ENCODE data around the gene RFPL2. TPM values are rescaled to one million over a fixed set of nuclear protein-coding genes. Genes with fewer than 3 reads are reported as not detected.

RFPL2 gene
- under 1 TPM in 1 of 4 donors, not detected in 3; 0.36 TPM for total RNA-seq

DNA sequence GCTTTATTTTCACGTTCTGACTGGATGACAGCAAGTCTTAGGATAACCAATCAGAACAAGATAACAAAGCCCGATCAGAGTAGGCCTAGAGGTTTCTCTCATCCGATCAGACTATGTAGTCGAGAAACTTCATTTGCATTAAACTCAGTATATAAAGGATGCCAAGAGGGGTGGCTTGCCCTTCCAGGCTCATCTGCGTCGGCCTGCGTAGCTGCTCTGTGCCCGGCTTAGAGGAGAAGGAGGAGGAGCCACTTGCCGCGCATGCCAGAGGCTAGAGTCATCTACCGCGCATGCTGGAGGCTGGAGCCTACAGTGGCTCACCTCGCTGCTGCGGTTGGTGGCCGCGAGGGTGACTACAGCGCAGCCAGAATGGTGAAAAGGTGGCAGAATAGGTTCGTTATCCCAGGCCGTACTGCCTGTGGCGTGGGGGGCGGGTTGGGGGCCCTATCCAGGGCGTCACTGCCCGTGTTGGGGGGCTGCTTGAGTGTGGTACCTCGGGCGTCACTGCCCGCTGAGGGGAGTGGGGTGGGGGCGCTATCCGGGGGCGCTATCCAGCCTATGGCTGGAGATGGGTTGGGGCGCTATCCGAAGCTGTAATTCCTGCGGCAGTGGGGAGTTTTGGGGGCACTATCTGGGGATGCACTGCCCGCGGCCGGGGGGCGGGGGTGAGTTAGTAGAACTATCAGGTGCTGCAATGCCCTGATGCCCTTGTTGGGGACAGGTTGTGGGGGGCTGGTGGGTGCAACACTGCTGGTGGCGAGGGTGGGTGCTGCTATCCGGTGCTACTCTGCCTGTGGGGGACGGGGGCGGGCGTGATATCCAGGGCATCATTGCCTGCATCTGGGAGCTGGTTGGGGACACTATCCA, at the start of gene RFPL2:
Gene RFPL2, minus strand, starts transcription at position 218 of the 867 bp plus-strand sequence. CDS start 2,622 bp downstream, outside the sequence.
- TF ChIP-seq, protein P1, sequence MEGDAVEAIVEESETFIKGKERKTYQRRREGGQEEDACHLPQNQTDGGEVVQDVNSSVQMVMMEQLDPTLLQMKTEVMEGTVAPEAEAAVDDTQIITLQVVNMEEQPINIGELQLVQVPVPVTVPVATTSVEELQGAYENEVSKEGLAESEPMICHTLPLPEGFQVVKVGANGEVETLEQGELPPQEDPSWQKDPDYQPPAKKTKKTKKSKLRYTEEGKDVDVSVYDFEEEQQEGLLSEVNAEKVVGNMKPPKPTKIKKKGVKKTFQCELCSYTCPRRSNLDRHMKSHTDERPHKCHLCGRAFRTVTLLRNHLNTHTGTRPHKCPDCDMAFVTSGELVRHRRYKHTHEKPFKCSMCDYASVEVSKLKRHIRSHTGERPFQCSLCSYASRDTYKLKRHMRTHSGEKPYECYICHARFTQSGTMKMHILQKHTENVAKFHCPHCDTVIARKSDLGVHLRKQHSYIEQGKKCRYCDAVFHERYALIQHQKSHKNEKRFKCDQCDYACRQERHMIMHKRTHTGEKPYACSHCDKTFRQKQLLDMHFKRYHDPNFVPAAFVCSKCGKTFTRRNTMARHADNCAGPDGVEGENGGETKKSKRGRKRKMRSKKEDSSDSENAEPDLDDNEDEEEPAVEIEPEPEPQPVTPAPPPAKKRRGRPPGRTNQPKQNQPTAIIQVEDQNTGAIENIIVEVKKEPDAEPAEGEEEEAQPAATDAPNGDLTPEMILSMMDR (IDR thresholded peaks at IDR 0.05) = no peak
- ATAC-seq (ENCODE audit: low FRiP score) = no peak

DNA sequence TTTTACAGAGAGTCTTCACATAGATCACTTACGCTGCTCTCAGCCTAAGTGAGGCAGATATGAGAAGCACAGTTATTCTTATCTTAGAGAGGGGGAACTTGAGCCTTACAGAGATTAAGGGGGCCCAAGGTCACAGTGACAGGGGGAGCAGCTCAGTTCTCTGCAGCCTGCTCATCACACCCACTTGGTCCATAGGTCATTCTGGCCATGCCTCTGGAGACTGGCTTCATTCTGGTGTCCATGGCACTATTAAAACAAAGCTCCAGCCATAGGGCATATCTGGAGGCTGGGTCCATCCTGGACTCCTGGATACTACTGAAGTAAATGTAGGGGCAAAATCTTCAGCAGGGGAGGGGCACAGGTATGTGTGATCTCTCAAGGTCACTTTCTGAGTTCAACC, 44.4 kb upstream of the RFPL2 start:
- ATAC-seq (ENCODE audit: low FRiP score) (no peak), DNase-seq (ENCODE audit: low spot score) (no peak)
- TF ChIP-seq, protein P1 (IDR thresholded peaks at IDR 0.05) = no peak

More for the DNA sequence above, at the start of gene RFPL2:
- DNase-seq (ENCODE audit: low spot score) = no peak

DNA sequence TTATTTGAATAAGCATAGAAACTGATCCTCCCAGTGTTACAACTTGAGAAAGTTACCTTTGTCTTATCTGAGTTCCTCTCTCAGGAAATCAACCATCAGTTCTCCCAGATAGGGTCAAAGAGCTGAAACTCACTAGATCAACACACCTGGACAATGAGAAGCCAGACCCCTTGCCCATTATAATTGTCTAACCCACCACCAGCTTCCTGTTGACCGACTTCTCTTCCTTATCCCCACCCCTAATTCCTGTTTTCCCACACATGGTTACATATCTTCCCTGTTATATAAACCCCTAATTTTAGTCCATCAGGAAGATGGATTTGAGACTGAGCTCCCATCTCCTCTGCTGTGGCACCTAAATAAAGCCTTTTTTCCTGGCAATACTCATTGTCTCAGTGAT, 43.4 kb upstream of the RFPL2 start:
- ATAC-seq (ENCODE audit: low FRiP score) (no peak), DNase-seq (ENCODE audit: low spot score) (no peak)
- TF ChIP-seq, protein P1 (IDR thresholded peaks at IDR 0.05) = no peak

DNA sequence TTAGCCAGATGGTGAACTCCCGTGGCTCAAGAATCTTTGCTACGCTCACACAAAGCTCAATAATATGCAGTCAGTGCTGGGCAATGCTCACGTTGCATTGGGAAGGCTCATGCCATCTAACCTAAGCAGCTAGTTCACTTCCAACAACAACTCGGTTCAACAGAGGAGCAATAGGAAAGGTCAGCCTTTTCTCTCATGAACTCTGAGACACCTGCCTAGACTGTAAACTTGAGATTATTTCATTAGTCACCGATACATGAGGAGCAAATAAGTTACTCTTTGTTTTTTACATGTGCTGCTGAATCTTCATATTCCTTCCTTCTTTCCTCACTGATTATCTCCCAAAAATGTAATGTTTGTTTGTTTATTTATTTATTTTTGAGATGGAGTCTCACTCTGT, 41.3 kb upstream of the RFPL2 start:
- ATAC-seq (ENCODE audit: low FRiP score) (no peak), DNase-seq (ENCODE audit: low spot score) (no peak)
- TF ChIP-seq, protein P1 (IDR thresholded peaks at IDR 0.05) = no peak

DNA sequence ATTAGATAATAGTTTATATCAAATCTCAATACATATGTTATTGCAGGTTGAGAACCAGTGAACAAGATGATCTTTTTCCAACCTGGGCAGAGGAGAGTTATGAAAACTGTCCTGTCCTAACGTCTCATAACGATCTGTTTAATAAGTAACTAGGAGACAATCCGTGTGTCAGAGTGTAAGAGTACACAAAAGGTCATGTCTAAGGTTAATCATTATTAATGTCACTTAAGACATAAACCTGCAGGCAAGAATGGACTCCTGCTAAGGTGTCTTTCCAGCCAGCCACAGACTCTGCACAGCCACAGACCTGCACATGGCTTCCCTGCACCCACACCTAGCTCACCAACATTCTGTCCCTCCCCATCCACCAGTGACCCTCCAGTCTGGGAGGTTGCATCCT, 40.2 kb upstream of the RFPL2 start:
- ATAC-seq (ENCODE audit: low FRiP score) (no peak), DNase-seq (ENCODE audit: low spot score) (no peak)
- TF ChIP-seq, protein P1 (IDR thresholded peaks at IDR 0.05) = no peak

DNA sequence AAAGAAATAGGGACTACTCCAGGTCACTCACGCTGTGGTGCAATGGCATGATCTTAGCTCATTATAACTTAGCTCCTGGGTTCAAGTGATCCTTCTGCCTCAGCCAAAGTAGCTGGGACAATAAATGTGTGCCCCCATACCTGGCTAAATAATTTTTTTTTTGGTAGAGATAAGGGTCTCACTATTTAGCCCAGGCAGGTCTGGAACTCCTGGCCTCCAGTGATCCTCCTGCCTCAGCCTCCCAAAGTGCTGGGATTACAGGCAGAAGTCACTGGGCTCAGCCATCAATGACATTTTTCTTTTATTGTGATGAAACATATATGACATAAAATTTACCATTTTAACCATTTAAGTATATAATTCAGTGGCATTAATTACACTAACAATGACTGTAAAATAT, 39.7 kb upstream of the RFPL2 start:
- no peak for DNase-seq (ENCODE audit: low spot score)

More for the DNA sequence above, 39.7 kb upstream of the RFPL2 start:
- TF ChIP-seq, protein P1 (IDR thresholded peaks at IDR 0.05) = no peak
- no peak for ATAC-seq (ENCODE audit: low FRiP score)

Data from omental fat pad (tissue), 4 donors.